SK-N-SH treated with all-trans-retinoic acid at 6 μM for 48 hours (cell line): Measurements from ENCODE around the gene DUSP7.

Experiments used
- ATAC-seq: fragments of 200-7000 bp; cut with Tn5 transposase; 3 replicates; pipeline ENCODE4 v1.9.1; 2020; ENCODE audit warnings: mild to moderate bottlenecking, moderate library complexity
- BACH2 ChIP-seq: fragments of 250-450 bp; sonication (Bioruptor Pico); IDR thresholded peaks from 2 replicates; pipeline ENCODE4 v1.9.0; 2021; ENCODE audit warnings: mild to moderate bottlenecking, borderline replicate concordance
- ESRRG ChIP-seq: fragments of 250-450 bp; sonication (Bioruptor Pico); IDR thresholded peaks from 2 replicates; pipeline ENCODE4 v1.6.1; 2021; ENCODE audit warnings: mild to moderate bottlenecking
- GLIS3 ChIP-seq: fragments of 250-450 bp; sonication (Bioruptor Pico); IDR thresholded peaks from 2 replicates; pipeline ENCODE4 v1.5.0; 2020; ENCODE audit warnings: mild to moderate bottlenecking, moderate library complexity
- ISL1 ChIP-seq: fragments of 250-450 bp; sonication (Bioruptor Pico); IDR thresholded peaks from 2 replicates; pipeline ENCODE4 v2.1.2; 2022; ENCODE audit warnings: mild to moderate bottlenecking, moderate library complexity
- OSR1 ChIP-seq: fragments of 250-450 bp; sonication (Bioruptor Pico); IDR thresholded peaks from 2 replicates; pipeline ENCODE4 v1.8.0; 2022; ENCODE audit warnings: moderate library complexity, mild to moderate bottlenecking, inconsistent platforms
- RARB ChIP-seq: fragments of 250-450 bp; sonication (Bioruptor Pico); IDR thresholded peaks from 2 replicates; pipeline ENCODE4 v1.8.0; 2021; ENCODE audit warnings: mild to moderate bottlenecking, moderate library complexity
- SNAI2 ChIP-seq: fragments of 250-450 bp; sonication (Bioruptor Pico); IDR thresholded peaks from 2 replicates; pipeline ENCODE4 v1.5.0; 2020; ENCODE audit warnings: mild to moderate bottlenecking, moderate library complexity
- TOX ChIP-seq: fragments of 250-450 bp; sonication (Bioruptor Pico); IDR thresholded peaks from 2 replicates; pipeline ENCODE4 v1.8.0; 2021; ENCODE audit warnings: mild to moderate bottlenecking, moderate library complexity, borderline replicate concordance
- ZC3H10 ChIP-seq: fragments of 250-450 bp; sonication (Bioruptor Pico); IDR thresholded peaks from 2 replicates; pipeline ENCODE4 v1.5.1; 2021; ENCODE audit warnings: mild to moderate bottlenecking, moderate library complexity
- ZFP3 ChIP-seq: fragments of 250-450 bp; sonication (Bioruptor Pico); IDR thresholded peaks from 2 replicates; pipeline ENCODE4 v1.5.0; 2020; ENCODE audit warnings: mild to moderate bottlenecking, moderate library complexity
- ZFP30 ChIP-seq: fragments of 450-650 bp; formaldehyde crosslinking; IDR thresholded peaks from 2 replicates; pipeline ENCODE4 v1.5.0; 2022; ENCODE audit warnings: mild to moderate bottlenecking, moderate library complexity
- ZNF565 ChIP-seq: fragments of 450-650 bp; formaldehyde crosslinking; conservative IDR thresholded peaks from 2 replicates; pipeline ENCODE4 v1.5.0; 2020; ENCODE audit warnings: low read depth, mild to moderate bottlenecking, moderate library complexity
- ZNF70 ChIP-seq: fragments of 450-650 bp; formaldehyde crosslinking; IDR thresholded peaks from 2 replicates; pipeline ENCODE4 v1.5.0; 2020; ENCODE audit warnings: mild to moderate bottlenecking, moderate library complexity
- TF ChIP-seq, protein P1 (sequence below): fragments of 250-450 bp; sonication (Bioruptor Pico); IDR thresholded peaks from 2 replicates; pipeline ENCODE4 v1.5.1; 2020; ENCODE audit warnings: low read depth, mild to moderate bottlenecking, moderate library complexity
- TF ChIP-seq, protein P2 (sequence below): fragments of 250-450 bp; sonication (Bioruptor Pico); IDR thresholded peaks from 2 replicates; pipeline ENCODE4 v1.8.0; 2021; ENCODE audit warnings: low read depth, mild to moderate bottlenecking, moderate library complexity, borderline replicate concordance
- TF ChIP-seq, protein P3 (sequence below): fragments of 250-450 bp; sonication (Bioruptor Pico); IDR thresholded peaks from 2 replicates; pipeline ENCODE4 v1.5.1; 2021; ENCODE audit warnings: mild to moderate bottlenecking, moderate library complexity
- TF ChIP-seq, protein P4 (sequence below): fragments of 250-450 bp; sonication (Bioruptor Pico); IDR thresholded peaks from 2 replicates; pipeline ENCODE4 v1.5.0; 2020; ENCODE audit warnings: mild to moderate bottlenecking, moderate library complexity

The DUSP7 gene

DNA sequence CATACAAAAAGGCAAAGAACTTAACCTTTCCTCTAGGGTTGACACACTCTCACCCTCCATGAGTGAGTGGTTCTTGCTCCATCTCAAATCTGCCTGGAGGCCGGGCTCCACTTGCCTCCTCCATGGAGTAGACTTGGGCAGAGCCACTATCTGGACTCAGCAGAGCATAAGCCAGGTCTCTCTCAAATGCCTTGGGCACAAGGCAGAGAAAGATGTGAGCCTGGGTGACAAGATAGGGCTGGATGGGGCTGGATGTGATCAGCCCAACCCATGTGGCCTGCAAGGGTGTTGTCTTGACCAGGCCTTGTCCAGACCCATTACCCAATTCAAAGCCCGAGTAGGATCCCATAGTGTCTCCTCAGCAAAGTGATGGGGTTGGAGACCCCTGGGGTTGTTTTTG is 56.5 kb downstream of the DUSP7 start:
- TF ChIP-seq ZNF70 (CRISPR knock-in tag) (no peak), SNAI2 (CRISPR knock-in tag) (no peak), ZC3H10 (no peak), TOX (no peak), ZFP3 (no peak), BACH2 (CRISPR knock-in tag) (no peak), ESRRG (CRISPR knock-in tag) (no peak), OSR1 (CRISPR knock-in tag) (no peak), RARB (CRISPR knock-in tag) (no peak), ZFP30 (CRISPR knock-in tag) (no peak), GLIS3 (no peak), ZNF565 (CRISPR knock-in tag) (no peak), ISL1 (CRISPR knock-in tag) (no peak)
- TF ChIP-seq, protein P1, sequence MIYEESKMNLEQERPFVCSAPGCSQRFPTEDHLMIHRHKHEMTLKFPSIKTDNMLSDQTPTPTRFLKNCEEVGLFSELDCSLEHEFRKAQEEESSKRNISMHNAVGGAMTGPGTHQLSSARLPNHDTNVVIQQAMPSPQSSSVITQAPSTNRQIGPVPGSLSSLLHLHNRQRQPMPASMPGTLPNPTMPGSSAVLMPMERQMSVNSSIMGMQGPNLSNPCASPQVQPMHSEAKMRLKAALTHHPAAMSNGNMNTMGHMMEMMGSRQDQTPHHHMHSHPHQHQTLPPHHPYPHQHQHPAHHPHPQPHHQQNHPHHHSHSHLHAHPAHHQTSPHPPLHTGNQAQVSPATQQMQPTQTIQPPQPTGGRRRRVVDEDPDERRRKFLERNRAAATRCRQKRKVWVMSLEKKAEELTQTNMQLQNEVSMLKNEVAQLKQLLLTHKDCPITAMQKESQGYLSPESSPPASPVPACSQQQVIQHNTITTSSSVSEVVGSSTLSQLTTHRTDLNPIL (CRISPR knock-in tag): no peak
- TF ChIP-seq, protein P2, sequence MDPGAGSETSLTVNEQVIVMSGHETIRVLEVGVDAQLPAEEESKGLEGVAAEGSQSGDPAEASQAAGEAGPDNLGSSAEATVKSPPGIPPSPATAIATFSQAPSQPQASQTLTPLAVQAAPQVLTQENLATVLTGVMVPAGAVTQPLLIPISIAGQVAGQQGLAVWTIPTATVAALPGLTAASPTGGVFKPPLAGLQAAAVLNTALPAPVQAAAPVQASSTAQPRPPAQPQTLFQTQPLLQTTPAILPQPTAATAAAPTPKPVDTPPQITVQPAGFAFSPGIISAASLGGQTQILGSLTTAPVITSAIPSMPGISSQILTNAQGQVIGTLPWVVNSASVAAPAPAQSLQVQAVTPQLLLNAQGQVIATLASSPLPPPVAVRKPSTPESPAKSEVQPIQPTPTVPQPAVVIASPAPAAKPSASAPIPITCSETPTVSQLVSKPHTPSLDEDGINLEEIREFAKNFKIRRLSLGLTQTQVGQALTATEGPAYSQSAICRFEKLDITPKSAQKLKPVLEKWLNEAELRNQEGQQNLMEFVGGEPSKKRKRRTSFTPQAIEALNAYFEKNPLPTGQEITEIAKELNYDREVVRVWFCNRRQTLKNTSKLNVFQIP: no peak
- TF ChIP-seq, protein P3, sequence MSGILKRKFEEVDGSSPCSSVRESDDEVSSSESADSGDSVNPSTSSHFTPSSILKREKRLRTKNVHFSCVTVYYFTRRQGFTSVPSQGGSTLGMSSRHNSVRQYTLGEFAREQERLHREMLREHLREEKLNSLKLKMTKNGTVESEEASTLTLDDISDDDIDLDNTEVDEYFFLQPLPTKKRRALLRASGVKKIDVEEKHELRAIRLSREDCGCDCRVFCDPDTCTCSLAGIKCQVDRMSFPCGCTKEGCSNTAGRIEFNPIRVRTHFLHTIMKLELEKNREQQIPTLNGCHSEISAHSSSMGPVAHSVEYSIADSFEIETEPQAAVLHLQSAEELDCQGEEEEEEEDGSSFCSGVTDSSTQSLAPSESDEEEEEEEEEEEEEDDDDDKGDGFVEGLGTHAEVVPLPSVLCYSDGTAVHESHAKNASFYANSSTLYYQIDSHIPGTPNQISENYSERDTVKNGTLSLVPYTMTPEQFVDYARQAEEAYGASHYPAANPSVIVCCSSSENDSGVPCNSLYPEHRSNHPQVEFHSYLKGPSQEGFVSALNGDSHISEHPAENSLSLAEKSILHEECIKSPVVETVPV (CRISPR knock-in tag): no peak
- TF ChIP-seq, protein P4, sequence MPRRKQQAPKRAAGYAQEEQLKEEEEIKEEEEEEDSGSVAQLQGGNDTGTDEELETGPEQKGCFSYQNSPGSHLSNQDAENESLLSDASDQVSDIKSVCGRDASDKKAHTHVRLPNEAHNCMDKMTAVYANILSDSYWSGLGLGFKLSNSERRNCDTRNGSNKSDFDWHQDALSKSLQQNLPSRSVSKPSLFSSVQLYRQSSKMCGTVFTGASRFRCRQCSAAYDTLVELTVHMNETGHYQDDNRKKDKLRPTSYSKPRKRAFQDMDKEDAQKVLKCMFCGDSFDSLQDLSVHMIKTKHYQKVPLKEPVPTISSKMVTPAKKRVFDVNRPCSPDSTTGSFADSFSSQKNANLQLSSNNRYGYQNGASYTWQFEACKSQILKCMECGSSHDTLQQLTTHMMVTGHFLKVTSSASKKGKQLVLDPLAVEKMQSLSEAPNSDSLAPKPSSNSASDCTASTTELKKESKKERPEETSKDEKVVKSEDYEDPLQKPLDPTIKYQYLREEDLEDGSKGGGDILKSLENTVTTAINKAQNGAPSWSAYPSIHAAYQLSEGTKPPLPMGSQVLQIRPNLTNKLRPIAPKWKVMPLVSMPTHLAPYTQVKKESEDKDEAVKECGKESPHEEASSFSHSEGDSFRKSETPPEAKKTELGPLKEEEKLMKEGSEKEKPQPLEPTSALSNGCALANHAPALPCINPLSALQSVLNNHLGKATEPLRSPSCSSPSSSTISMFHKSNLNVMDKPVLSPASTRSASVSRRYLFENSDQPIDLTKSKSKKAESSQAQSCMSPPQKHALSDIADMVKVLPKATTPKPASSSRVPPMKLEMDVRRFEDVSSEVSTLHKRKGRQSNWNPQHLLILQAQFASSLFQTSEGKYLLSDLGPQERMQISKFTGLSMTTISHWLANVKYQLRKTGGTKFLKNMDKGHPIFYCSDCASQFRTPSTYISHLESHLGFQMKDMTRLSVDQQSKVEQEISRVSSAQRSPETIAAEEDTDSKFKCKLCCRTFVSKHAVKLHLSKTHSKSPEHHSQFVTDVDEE (CRISPR knock-in tag): no peak
- no peak for ATAC-seq
